HUDEP-2 (cell line): ENCODE data around the gene GLYR1.
"Not testable (repeated sequence)": the region's sequence is repeated elsewhere in the genome, so short reads cannot be mapped to it uniquely, and the experiment has no call there.

Experiments used
- DNase-seq, 76 experiments: peaks; one replicate each; lab custom pipeline; 2025; ENCODE audit not compliant: unreplicated experiment in 76 of 76; lab: John Stamatoyannopoulos, UW

GLYR1 gene

GRCh38 chr16:4846901-4847773 is at the start of gene GLYR1, which contains the start of gene UBN1:
TSS of gene GLYR1 (minus strand) at chr16:4847288. CDS start at chr16:4847265, 23 bp downstream.
TSS of gene UBN1 (plus strand) at chr16:4847481. CDS start at chr16:4852918, 5,437 bp downstream.
- peak in 75 of 76 experiments; percentile 38 to 99 (median 95) for DNase-seq

- DNase-seq = not testable (repeated sequence)
These were observed 49.7 kb upstream of the GLYR1 start for GRCh38 chr16:4896761-4897160.

- no peak for DNase-seq
These were observed 48.3 kb upstream of the GLYR1 start for GRCh38 chr16:4895366-4895765.

GRCh38 chr16:4894276-4895150 is 47.4 kb upstream of the GLYR1 start:
- DNase-seq = no peak

GRCh38 chr16:4893103-4893862 is 46.2 kb upstream of the GLYR1 start:
- DNase-seq = no peak

- peak in 19 of 76 experiments; percentile 2 to 52 (median 24) for DNase-seq
These were observed 45.4 kb upstream of the GLYR1 start for GRCh38 chr16:4892361-4893102.

- DNase-seq = no peak
These were observed 44.8 kb upstream of the GLYR1 start for GRCh38 chr16:4891886-4892216.

GRCh38 chr16:4891097-4891885 is 44.2 kb upstream of the GLYR1 start:
- DNase-seq = no peak

- DNase-seq = no peak
These were observed 43.6 kb upstream of the GLYR1 start for GRCh38 chr16:4890686-4891085.

- DNase-seq = no peak
These were observed 42.9 kb upstream of the GLYR1 start for GRCh38 chr16:4890026-4890425.

GRCh38 chr16:4888428-4889135 is 41.5 kb upstream of the GLYR1 start:
- DNase-seq = no peak

- peak in 52 of 76 experiments; percentile 7 to 73 (median 38) for DNase-seq
These were observed 39.1 kb upstream of the GLYR1 start for GRCh38 chr16:4886151-4886550.

- DNase-seq = no peak
These were observed 38.1 kb upstream of the GLYR1 start for GRCh38 chr16:4884972-4885874.

- no peak for DNase-seq
These were observed 37.1 kb upstream of the GLYR1 start for GRCh38 chr16:4884209-4884608.

GRCh38 chr16:4883501-4883900 is 36.4 kb upstream of the GLYR1 start:
- no peak for DNase-seq

- DNase-seq = peak in 47 of 76 experiments; percentile 8 to 83 (median 36)
These were observed 35.7 kb upstream of the GLYR1 start for GRCh38 chr16:4882633-4883285.

GRCh38 chr16:4882000-4882632 is 35.0 kb upstream of the GLYR1 start:
- DNase-seq = no peak
